Fibroblast of skin of left quadriceps (primary cell): Measurements from ENCODE around the gene TNK1.

Source experiments
- DNase-seq, 2 experiments: peaks; one replicate each; pipeline ENCODE4 v3.0.0-alpha.2; 2013; ENCODE audit warnings: low read depth in 2 of 2

The TNK1 gene

DNA sequence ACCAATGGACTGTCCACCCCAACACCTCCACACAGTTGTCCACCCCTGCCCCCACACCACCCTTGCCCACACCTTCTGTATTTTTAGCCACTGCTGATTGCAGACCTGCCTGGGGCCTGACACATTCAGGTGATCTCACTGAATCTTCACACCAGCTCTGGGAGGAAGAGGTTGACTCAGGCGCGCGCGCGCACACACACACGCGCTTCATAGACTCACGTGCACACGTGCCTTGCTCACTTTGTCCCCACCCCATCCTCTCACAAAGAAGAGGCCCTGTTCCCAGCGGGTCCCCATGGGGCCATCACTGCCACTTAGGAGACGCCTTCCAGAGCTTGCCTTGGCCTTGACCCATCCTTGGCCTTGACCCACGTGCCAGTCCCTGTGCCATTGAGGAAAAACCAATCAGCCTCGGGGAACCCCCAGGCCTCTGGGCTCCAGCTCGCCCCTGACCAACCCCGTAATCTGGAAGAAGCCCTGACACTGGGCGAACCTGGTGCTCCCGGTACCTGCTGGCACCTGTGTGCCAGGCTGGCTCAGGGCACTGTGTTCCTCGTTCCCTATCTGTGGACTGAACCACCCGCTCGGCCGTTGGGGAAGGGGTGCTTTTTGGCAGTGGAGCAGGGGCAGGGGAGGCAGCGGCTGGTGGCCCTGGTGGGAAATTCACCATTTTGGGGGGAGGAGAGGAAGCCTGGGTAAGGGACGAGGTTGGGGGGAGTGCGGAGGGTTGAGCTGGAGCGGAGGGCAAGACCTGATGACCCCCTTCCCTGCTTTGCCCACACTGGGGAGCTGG lies 29.9 kb downstream of the TNK1 start:
- DNase-seq: no peak

DNA sequence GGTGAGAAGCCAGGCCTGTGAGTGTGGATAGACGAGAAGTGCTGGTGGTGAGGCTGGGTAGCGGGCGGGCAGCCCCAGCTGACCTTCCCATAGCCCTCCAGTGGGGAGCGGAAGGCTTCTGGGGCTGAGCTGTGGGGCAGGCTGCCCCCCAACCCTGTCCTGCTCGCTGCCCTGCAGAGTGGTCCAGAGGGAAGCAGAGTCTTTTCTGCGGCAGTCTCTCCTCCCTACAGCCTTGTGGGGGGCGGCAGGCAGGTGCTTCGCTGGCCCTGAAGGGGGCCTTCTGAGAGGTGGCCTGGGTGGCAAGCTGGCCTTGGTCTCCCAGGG lies 30.5 kb downstream of the TNK1 start:
- DNase-seq: no peak

DNA sequence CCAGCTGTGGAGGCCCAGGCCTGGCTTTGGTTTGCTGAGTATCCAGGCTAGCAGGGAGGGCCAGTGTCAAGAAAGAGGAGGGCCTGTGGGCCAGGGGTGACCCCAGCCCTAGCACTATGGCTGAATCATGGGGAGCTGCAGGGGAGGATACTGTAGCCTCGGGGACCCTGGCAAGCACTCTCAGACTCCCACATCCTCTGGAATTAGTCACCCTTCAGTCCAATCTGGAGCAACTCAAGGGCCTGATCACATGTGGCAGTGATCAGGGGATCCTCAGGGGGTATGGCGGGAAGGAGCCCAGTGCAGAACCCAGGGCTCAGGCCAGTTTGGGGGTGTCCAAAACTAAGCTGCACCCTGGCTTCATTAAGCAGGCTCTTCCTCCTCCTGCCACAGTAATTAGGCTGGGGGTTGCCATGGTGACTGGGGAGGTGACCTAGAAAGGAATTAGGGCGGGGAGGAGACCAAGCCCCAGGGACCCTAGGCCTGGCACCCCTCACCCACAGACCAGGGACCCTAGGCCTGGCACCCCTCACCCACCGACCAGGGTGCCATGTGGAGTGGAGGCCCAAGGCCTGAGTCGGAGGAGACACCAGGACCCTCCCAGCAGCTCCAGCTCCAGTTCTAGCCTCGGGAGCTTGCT lies 32.6 kb downstream of the TNK1 start:
- no peak for DNase-seq

DNA sequence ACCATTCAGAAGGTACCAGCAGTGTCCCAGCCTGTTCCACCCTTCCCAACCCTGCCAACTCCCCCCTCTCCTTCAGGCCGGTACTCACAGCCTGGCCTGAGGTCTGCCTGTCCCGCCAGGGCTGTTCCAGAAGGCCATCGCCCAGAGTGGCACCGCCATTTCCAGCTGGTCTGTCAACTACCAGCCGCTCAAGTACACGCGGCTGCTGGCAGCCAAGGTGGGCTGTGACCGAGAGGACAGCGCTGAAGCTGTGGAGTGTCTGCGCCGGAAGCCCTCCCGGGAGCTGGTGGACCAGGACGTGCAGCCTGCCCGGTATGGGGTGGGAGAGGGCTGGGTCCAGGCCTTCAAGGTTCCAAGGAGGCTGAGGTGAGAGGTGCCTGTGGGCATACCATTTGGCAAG lies 33.9 kb downstream of the TNK1 start:
- no peak for DNase-seq

DNA sequence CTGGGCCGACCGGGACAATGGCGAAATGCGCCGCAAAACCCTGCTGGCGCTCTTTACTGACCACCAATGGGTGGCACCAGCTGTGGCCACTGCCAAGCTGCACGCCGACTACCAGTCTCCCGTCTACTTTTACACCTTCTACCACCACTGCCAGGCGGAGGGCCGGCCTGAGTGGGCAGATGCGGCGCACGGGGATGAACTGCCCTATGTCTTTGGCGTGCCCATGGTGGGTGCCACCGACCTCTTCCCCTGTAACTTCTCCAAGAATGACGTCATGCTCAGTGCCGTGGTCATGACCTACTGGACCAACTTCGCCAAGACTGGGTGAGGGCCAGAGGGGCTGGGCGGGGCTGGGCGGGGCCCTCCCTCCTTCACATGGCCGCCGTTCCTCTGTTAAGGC lies 34.9 kb downstream of the TNK1 start:
- DNase-seq: no peak

DNA sequence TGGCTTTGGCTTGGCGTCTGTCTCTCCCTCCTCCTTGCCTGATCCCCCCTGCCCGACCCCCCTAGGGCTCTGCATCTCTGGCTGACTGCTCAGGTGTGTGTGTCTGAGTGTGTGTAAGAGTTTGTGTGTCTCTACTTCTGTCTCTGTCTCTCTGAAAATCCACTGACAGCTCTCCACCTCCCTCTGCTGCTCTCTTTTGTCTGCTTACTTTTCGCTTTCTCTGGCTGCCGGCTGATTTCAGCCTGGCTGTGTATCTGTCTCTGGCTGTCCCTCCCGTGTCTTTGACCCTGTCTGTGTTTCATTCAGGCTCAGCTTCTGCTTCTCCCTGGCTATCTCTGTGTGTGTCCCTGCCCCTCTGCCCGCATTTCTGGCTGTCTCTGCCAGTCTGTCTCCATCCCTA lies 35.4 kb downstream of the TNK1 start:
- no peak for DNase-seq

DNA sequence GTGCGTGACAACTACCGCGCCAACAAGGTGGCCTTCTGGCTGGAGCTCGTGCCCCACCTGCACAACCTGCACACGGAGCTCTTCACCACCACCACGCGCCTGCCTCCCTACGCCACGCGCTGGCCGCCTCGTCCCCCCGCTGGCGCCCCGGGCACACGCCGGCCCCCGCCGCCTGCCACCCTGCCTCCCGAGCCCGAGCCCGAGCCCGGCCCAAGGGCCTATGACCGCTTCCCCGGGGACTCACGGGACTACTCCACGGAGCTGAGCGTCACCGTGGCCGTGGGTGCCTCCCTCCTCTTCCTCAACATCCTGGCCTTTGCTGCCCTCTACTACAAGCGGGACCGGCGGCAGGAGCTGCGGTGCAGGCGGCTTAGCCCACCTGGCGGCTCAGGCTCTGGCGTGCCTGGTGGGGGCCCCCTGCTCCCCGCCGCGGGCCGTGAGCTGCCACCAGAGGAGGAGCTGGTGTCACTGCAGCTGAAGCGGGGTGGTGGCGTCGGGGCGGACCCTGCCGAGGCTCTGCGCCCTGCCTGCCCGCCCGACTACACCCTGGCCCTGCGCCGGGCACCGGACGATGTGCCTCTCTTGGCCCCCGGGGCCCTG lies 36.3 kb downstream of the TNK1 start:
- DNase-seq: no peak

DNA sequence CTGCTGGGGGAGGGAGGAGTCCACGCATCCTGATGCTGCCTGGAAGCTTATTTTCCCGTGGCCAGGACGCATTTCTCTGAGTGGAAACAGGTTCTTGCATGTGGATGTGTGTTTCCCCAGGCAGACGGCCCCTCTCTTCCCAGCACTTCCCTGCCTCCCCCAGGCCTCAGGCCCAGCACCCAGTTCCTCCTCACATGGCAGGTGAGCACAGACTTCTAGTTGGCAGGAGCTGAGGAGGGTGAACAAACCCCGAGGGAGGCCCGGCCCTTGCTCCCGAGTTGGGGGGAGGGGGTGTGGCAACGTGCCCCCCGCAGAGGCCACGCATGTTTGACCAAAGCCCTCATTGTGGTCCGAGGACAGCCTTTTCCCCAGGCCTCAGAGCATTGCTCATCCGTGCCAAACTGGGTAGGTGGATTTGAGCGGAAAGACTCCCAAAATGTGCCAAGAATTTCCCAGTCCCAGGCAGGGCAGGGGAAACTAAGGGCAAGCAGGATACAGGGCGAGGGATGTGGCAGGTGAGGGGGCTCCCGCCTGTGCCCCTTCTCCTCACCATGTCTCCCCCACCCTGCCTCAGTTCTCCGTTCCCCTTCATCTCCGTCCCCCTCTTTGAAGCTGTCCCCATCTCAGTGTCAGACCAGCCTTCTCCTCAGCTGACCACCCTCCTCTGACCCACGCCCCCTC lies 37.7 kb downstream of the TNK1 start:
- no peak for DNase-seq

DNA sequence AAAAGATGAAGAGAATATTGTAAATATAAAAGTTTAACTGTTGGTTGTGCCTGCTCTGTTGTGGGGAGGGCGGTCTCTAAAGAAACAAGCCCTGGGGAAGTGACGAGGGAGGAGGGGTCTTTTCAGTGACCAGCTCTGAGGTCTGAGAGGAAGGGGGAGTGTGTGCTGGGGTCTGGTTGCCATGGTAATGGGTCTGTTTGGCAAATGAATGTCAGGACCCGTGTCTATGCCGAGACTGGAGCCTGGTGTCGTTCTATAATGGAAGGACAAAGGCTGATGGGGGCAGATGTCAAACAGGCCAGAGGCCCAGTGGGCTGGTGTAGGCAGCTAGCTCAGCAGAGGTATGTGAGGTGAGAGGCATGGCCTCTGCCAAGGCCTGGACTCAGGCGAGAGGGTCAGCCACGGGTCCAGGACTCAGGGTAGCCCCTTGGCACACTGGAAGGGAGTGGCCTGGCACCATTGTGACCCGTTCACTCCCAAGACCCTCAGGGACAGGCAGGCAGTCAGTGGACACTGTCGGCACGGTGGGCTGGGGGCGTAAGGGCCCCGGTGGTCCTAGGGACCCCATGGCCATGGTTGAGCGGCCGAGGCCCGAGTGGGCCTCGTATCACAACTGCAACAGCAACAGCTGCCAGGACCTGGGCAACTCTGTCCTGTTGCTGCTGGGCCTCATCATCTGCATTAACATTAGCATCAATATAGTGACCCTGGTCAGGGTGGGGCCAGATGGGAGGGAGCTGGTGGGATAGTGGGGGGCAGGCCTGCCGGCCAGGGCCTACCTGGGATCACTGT lies 39.1 kb downstream of the TNK1 start, which contains the start of gene SPEM1:
SPEM1 (plus strand) TSS at position 506 of the 792 bp plus-strand sequence; CDS start at position 567, 61 bp downstream.
- no peak for DNase-seq

DNA sequence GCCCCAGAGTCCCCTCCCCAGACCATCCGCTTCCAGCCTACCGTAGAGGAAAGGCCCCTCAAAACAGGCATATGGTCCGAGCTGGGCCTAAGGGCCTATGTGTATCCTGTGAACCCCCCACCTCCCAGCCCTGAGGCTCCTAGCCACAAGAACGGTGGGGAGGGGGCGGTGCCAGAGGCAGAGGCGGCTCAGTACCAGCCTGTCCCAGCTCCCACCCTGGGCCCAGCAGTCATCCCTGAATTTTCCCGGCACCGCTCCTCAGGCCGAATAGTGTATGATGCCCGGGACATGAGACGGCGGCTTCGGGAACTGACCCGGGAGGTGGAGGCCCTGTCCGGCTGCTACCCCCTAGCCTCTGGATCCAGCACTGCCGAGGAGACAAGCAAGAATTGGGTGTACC lies 40.3 kb downstream of the TNK1 start:
- DNase-seq: no peak

DNA sequence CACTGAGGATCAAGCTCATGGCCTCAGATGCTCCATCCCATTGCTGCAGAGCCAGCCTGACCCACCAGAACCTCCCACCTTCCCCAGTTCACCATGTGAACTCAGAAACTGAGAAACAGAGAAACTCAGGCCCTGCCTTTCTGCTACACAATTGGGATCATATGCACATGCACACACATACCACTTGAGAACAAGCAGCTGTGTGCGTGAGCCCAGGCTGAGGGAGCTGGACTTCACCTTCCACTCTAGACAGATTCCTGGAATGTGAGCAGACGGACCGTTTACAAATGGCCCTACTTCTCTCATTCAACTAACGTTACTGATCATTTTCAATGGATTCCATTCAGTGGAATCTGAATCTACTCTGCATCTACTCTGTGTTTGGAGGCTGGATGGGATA lies 42.8 kb downstream of the TNK1 start:
- DNase-seq: no peak

DNA sequence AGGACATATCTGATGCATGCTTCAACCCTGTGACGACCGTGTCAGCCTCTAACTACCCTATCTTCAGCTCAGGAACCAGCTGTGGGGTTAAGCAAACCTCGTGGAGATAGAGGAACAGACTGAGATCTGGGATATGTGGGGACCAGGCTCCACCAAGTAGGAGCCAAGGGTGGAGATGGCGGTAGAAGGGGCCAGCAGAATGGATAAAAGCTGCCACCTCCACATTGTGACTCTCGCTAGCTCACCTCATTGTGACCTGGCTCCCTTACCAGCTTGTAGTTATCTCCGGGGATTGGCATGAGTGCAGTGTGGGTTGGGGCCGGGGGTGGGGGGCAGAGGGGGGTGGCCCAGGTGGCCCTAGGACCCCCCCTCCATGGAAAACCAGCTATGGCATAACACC lies 44.4 kb downstream of the TNK1 start, which contains the start of gene SPEM2:
SPEM2 (plus strand) TSS at position 301 of the 400 bp plus-strand sequence; CDS start at position 374, 73 bp downstream.
- no peak for DNase-seq

DNA sequence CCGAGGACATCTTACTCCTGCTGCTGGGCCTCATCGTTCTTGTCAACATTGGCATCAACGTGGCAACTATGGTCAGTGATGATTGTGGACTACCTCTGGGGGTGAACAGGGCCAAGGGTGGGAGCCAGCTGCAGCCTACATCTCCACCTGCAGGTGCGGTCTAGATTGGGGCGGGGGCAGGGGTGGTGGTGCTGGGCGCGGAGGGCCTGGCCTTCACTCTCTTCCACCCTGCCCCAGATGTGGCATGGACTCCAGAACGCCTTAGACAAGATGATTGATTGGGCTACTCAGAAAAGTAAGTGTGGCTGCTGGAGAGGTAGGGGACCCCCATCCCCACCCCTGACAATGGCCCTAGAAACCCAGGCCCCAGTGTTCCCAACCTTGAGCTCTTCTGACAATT lies 44.9 kb downstream of the TNK1 start:
- no peak for DNase-seq

DNA sequence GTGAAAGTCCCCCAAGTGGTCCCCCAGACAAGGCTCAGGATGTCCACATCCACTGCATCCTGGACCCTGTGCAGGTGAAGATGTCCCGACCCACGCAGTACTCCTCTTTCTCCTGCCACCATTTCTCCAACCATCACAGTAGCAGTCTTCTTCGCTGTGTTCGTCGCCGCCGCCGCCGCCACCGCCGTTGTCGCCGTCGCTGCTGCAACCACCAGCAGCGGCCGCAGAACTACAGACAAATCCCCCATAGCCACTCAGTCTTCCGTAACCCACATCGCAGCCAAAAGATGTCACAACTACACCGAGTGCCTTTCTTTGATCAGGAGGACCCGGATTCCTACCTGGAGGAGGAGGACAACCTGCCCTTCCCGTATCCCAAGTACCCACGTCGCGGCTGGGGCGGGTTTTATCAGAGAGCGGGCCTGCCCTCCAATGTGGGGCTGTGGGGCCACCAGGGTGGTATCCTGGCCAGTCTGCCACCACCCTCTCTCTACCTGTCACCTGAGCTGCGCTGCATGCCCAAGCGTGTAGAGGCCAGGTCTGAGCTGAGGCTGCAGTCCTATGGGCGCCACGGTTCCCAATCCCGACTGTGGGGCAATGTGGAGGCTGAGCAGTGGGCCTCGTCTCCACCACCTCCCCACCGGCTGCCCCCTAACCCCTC lies 45.4 kb downstream of the TNK1 start:
- DNase-seq: no peak

DNA sequence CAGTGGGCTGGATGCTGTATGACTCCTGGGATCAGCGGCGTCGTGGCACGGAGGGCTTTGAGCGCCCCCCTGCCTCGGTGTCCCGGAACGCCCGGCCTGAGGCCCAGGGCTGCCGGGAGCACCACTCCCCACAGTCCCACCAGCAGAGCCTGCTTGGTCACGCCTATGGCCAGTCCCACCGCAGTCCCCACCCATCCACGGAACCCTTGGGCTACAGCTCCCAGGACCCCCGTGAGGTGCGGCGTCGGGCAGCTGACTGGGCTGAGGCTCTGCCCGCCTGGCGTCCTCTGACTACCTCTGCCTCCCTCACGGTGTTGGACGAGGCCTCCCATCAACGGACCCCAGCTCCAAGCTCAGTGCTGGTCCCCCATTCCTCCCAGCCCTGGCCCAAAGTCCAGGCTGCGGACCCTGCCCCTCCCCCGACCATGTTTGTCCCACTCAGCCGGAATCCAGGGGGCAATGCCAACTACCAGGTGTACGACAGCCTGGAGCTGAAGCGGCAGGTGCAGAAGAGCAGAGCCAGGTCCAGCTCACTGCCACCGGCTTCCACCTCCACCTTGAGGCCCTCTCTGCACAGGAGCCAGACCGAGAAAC lies 46.1 kb downstream of the TNK1 start:
- DNase-seq: no peak

DNA sequence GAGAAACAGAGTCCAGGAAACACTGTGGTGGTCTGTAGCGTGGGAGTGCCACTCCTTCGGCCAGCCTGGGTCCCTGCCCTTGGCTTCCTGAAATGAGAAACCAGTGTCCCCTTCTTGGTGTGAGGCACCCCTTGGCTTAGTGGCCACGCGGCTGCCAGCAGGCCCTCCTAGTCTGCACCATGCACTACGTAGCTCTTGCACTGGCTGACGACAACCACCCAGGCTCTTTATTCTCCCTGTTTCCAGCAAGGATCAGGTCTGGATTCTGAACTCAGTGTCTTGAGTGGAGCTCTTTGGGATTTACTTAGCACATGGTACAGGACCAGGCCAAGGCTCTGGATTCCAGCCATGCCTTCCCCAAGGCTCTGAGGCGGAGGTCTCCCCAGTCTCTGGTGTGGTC lies 46.7 kb downstream of the TNK1 start:
- no peak for DNase-seq

DNA sequence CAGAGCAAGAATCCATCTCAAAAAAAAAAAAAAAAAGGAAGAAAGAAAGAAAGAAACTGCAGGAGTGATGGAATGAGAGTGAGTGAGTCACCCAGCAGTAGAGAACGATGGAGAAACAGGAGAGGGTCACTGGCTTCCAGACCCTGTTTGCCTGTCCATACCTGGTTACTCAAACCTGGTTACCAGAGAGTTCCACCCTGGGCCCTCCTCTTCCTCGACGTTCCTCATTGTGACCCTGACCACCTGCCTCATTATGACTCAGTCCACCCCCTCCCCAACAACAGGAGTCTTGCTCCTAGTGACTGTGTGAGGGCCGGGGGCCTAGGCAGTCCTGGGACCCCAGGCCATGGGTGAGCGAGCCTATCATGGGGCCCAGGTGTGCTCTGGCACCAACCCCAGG lies 47.7 kb downstream of the TNK1 start, which contains the start of gene SPEM3:
SPEM3 (plus strand) TSS at position 301 of the 400 bp plus-strand sequence; CDS start at position 347, 46 bp downstream.
- no peak for DNase-seq

DNA sequence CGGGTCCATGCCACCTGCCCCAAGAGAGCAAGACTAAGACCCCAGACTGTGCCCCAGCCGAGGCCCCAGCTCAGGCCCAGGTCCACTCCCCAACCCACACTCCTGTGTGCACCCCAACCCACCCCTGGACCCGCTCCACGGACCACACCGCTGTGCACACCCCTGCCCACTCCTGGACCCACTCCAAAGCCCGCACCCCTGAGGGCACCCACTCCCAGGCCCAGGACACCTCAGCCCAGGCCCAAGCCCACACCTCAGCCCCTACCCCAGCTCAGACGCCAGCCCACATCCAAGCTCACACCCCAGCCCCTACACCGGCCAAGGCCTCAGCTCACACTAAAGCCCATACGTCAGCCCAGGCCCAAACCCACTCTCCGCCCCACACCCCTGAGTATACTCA lies 48.8 kb downstream of the TNK1 start:
- DNase-seq: no peak

DNA sequence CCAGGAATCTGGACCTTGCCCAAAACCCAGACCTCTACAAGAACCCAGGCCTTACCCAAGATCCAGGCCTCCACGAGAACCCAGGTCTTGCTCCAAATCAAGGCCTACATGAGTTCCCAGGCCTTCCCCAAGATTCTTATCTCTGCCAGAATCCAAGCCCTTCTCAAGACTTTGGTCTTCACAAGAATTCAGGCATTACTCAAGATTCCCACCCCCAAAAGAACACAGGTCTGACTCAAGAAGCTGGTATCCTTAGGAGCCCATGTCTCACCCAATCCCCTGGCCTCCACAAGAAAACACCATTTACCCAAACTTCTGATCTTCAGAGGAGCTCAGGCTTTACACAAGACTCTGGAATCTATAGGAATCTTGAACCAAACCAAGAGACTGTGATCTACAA lies 50.3 kb downstream of the TNK1 start:
- DNase-seq: no peak

DNA sequence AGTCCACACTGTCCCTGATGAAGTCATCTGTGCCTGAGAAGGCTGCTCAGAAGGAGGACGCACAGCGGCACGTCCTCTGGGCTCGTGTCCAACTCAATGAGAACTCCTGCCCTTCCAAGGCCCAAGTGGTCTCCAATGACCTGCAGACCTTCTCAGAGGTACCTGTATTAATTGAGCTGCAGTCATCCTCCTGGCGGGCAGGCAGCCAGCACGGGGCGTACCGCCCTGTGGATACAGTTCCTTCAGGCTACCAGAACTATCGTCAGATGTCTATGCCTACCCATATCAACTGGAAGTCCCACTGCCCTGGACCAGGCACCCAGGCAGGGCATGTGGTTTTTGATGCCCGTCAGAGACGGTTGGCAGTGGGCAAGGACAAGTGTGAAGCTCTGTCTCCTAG lies 51.4 kb downstream of the TNK1 start:
- DNase-seq: no peak
